Breast epithelium (tissue), 3 donors: ENCODE data around the gene CCDC107.

ENCODE experiments used
- CTCF ChIP-seq, 3 donors: fragments of 450-650 bp; IDR thresholded peaks; one replicate each; pipeline ENCODE4 v1.5.1; 2016 to 2017; ENCODE audit warnings: antibody characterized with exemption in 3 of 3, mild to moderate bottlenecking in 3 of 3, moderate library complexity in 3 of 3
- POLR2A ChIP-seq: fragments of 450-650 bp; IDR thresholded peaks from one replicate; pipeline ENCODE4 v1.6.1; 2016; ENCODE audit warnings: antibody characterized with exemption, mild to moderate bottlenecking, moderate library complexity
- POLR2AphosphoS5 ChIP-seq, 3 donors: sonication (generic); formaldehyde crosslinking; IDR thresholded peaks; one replicate each; pipeline ENCODE4 v1.6.1; 2017; ENCODE audit warnings: antibody characterized with exemption in 3 of 3

- TF ChIP-seq POLR2A = no peak
- TF ChIP-seq CTCF (IDR thresholded peaks at IDR 0.05) = no peak
- TF ChIP-seq POLR2AphosphoS5 (IDR thresholded peaks at IDR 0.05) = no peak
Observed at GRCh38 chr9:35700942-35701341, 42.9 kb downstream of the CCDC107 start.
